Activated CD8-positive, alpha-beta T cell treated with anti-CD3 and anti-CD28 coated beads, Interleukin-2, amount 10 ng/mL, durations not matched to agents 7 days and 5 days (primary cell): ENCODE data around the gene GFRA1. TPM values are rescaled to one million over a fixed set of nuclear protein-coding genes. Genes with fewer than 3 reads are reported as not detected.

Experiments used
- ATAC-seq: fragments of 150-1000 bp; cut with Tn5 transposase; one replicate; pipeline ENCODE4 v1.10.0; 2021; ENCODE audit warnings: moderate library complexity
- CTCF ChIA-PET: fragments of 350-600 bp; sonication (Branson Sonifier 250); formaldehyde crosslinking; loops from one replicate; lab custom pipeline; 2021; ENCODE audit warnings: antibody characterized with exemption; lab: Charles Lee
- POLR2A ChIA-PET: fragments of 350-600 bp; sonication (Branson Sonifier 250); formaldehyde crosslinking; loops from one replicate; lab custom pipeline; 2021; ENCODE audit warnings: antibody characterized with exemption; lab: Charles Lee
- DNase-seq: peaks from one replicate; pipeline ENCODE4 v3.0.0-alpha.2; 2020
- H3K27ac Mint-ChIP-seq: one replicate; pipeline ENCODE4 v1.8.0; 2021; ENCODE audit warnings: mild to moderate bottlenecking, mixed read lengths
- H3K27me3 Mint-ChIP-seq: one replicate; pipeline ENCODE4 v1.8.0; 2021; ENCODE audit warnings: low read depth, mixed read lengths
- H3K36me3 Mint-ChIP-seq: one replicate; pipeline ENCODE4 v1.8.0; 2021; ENCODE audit warnings: low read depth, mixed read lengths
- H3K4me1 Mint-ChIP-seq: one replicate; pipeline ENCODE4 v1.8.0; 2021; ENCODE audit warnings: low read depth, mixed read lengths
- H3K4me3 Mint-ChIP-seq: one replicate; pipeline ENCODE4 v1.8.0; 2021; ENCODE audit warnings: mild to moderate bottlenecking, mixed read lengths
- H3K9me3 Mint-ChIP-seq: one replicate; pipeline ENCODE4 v1.8.0; 2022; ENCODE audit warnings: mixed read lengths; ENCODE audit not compliant: insufficient read depth
- total RNA-seq, 2 experiments: library from RNA; stranded (reverse); gene quantifications; one replicate each; pipeline ENCODE4 v1.2.3, GENCODE V29; 2021

GFRA1 gene
- total RNA-seq, 2 experiments from 2014 or later: not detected

GRCh38 chr10:116270126-116270770, 2.8 kb downstream of the GFRA1 start:
- H3K27me3 Mint-ChIP-seq: peaks cover 48% of the 10 kb centered on the region
- peaks cover 14% of the 10 kb centered on the region for H3K4me1 Mint-ChIP-seq
- no peak for DNase-seq
- no peaks in the 10 kb centered on the region for H3K9me3 Mint-ChIP-seq
- peaks cover 4% of the 10 kb centered on the region for H3K36me3 Mint-ChIP-seq
- H3K4me3 Mint-ChIP-seq: no peak overlapping the region
- H3K27ac Mint-ChIP-seq: no peak overlapping the region
- ChIA-PET POLR2A (no interaction called here), CTCF (no interaction called here)
- no peak for ATAC-seq

GRCh38 chr10:116269619-116270018, 3.4 kb downstream of the GFRA1 start:
- no peak overlapping the region for H3K27ac Mint-ChIP-seq
- H3K27me3 Mint-ChIP-seq: peaks cover 42% of the 10 kb centered on the region
- DNase-seq: no peak
- ATAC-seq: no peak
- ChIA-PET POLR2A (no interaction called here), CTCF (no interaction called here)
- no peak overlapping the region for H3K4me3 Mint-ChIP-seq
- H3K36me3 Mint-ChIP-seq: peaks cover 4% of the 10 kb centered on the region
- no peaks in the 10 kb centered on the region for H3K9me3 Mint-ChIP-seq
- H3K4me1 Mint-ChIP-seq: peaks cover 14% of the 10 kb centered on the region

DNA sequence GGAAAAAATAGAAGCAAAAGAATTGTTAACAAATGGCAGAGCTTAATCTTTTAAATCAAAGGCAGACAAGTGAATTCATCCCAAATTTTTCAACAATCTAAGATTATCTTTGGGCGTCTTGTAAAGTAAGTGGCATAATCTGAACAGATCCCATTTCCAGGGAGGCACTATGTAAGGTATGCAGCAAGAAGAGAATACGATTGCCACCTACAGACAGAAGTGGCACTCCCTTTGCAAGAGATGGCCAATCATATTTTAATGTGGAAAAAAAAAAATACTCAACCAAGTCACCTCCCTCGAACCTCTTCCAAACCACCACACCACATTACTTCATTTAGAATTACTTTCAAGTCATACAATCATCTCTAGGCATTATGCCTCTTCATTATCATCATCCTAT, 4.0 kb downstream of the GFRA1 start:
- Mint-ChIP-seq H3K36me3 (peaks cover 4% of the 10 kb centered on the region), H3K9me3 (no peaks in the 10 kb centered on the region), H3K4me1 (peaks cover 11% of the 10 kb centered on the region), H3K4me3 (no peak overlapping the region), H3K27me3 (peaks cover 35% of the 10 kb centered on the region), H3K27ac (no peak overlapping the region)
- ATAC-seq (no peak), DNase-seq (no peak)
- POLR2A ChIA-PET: no interaction called here
- CTCF ChIA-PET: no interaction called here

DNA sequence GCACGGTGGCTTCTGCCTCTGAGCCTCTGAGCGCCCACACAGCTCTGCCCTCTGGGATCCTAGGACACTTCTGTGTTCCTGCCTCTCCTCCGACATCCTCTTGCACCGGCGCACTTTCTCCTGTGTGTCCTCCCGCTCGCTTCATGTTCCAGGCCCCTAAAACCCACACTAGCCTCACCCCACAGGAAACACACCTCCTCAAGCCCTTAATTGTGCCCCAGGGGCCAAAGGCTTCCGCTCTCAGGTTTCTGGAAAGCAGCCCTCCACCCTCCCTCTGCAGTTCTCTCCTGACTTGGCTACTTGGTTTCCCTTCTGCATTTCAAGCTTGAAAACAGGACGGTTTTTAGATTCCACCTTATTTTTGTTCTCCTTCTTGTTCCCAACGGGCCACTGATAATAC, 7.3 kb downstream of the GFRA1 start:
- H3K9me3 Mint-ChIP-seq: no peaks in the 10 kb centered on the region
- no peaks in the 10 kb centered on the region for H3K36me3 Mint-ChIP-seq
- H3K27ac Mint-ChIP-seq: no peak overlapping the region
- ChIA-PET CTCF (no interaction called here), POLR2A (no interaction called here)
- ATAC-seq (no peak), DNase-seq (no peak)
- no peaks in the 10 kb centered on the region for H3K4me1 Mint-ChIP-seq
- no peak overlapping the region for H3K4me3 Mint-ChIP-seq
- peaks cover 20% of the 10 kb centered on the region for H3K27me3 Mint-ChIP-seq

DNA sequence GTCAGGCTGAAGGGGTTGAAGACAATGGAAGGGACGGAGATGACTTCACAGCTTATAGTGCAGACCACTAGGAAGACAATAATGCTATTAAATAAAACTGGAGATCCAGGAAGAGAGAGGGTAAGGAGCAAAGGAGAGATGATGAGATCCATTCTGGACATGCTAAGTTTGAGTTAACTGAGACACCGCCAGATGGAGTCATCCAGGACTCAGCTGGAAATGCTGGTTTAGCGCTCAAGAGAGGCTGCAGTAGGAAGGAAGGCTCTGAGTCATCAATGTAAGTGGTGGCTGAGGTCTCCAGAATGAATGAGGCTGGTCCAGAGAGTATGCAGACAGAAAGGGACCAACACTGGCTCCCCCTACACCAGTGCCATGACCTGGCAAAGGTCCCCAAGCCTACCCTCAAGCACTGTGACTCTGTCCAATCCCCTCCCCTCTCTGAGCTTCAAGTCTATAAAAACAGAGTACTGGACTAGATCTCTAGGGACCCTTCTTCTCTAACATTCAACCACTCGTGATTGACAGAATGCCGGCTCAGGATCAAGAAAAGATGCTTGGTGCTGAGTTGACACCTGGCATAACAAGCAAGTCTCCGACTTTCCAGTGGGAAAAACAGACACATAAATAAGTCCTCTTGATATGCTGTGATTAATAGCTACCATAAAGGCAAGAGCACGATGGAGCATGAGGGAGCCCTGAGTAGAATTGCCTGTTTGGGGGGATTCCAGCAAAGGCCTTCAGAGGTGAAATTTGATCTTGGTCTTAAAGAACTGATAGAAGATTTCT, 8.9 kb downstream of the GFRA1 start:
- ATAC-seq (no peak), DNase-seq (no peak)
- Mint-ChIP-seq H3K4me3 (no peak overlapping the region), H3K4me1 (no peaks in the 10 kb centered on the region), H3K27me3 (peaks cover 6% of the 10 kb centered on the region), H3K9me3 (no peaks in the 10 kb centered on the region), H3K36me3 (no peaks in the 10 kb centered on the region), H3K27ac (no peak overlapping the region)
- ChIA-PET CTCF (no interaction called here), POLR2A (no interaction called here)

DNA sequence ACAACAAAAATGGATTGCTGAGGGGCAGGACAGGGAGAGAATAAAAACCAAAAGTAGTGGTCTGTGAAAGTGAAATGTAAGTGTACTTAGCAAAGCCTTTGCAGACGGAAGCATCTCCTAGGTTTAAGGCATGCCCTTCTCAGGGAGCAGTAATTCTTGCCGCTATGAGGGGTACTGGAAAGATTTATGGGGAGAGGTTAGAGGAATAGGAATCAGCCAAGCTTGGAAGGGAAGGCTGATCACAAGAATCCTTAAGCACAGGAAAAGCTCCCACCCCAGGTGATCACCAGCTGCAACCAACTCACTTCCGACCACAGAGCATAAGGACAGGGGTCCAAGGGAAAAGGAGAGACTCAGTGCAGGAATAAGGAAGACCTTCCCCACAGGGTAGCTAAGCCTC, 10.3 kb downstream of the GFRA1 start:
- DNase-seq: no peak
- ChIA-PET CTCF (no interaction called here), POLR2A (no interaction called here)
- Mint-ChIP-seq H3K36me3 (no peaks in the 10 kb centered on the region), H3K27ac (no peak overlapping the region), H3K4me1 (no peaks in the 10 kb centered on the region), H3K27me3 (no peaks in the 10 kb centered on the region), H3K4me3 (no peak overlapping the region), H3K9me3 (no peaks in the 10 kb centered on the region)
- no peak for ATAC-seq

DNA sequence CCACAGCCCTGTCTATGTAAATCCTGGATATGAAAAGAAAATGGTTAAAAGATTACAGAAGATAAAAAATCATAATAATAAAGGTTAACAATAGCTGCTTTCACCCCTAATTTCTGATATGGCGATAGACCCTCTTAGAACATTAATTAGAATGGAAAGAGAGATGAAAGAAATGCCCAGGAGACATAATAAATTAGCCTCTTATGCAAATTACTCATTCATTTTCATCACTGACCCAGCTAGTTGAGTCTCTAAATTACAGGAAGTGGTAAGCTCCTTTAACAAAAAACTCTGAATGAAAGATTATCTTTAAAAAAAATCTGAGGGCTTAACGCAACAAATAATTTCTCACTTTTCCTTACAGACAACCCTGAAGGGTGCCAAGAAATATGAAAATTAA, 12.4 kb downstream of the GFRA1 start:
- POLR2A ChIA-PET: no interaction called here
- CTCF ChIA-PET: no interaction called here
- ATAC-seq (no peak), DNase-seq (no peak)
- H3K36me3 Mint-ChIP-seq: no peaks in the 10 kb centered on the region
- no peaks in the 10 kb centered on the region for H3K9me3 Mint-ChIP-seq
- H3K4me3 Mint-ChIP-seq: no peak overlapping the region
- H3K27ac Mint-ChIP-seq: no peak overlapping the region
- H3K4me1 Mint-ChIP-seq: no peaks in the 10 kb centered on the region
- H3K27me3 Mint-ChIP-seq: no peaks in the 10 kb centered on the region

DNA sequence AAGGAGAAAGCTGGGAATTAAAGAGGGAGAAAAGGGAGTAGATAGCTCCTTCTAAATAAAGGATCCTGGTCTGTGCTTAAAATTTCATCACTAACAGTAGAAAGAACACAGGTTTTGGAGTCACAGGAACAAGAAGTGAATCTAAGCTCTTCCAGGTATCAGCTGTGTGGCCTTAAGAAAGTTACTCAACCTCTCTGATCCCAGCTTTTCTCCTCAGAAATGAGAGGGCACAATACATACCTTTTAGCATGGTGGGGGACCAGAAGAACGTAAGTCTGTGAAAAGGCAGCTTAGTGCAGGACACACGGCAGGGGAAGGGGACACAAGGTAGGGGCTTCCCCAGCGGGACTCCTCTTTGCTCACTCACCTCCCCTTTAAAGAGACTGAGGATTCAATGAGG, 13.4 kb downstream of the GFRA1 start:
- no peaks in the 10 kb centered on the region for H3K27me3 Mint-ChIP-seq
- no peaks in the 10 kb centered on the region for H3K36me3 Mint-ChIP-seq
- no peak for DNase-seq

DNA sequence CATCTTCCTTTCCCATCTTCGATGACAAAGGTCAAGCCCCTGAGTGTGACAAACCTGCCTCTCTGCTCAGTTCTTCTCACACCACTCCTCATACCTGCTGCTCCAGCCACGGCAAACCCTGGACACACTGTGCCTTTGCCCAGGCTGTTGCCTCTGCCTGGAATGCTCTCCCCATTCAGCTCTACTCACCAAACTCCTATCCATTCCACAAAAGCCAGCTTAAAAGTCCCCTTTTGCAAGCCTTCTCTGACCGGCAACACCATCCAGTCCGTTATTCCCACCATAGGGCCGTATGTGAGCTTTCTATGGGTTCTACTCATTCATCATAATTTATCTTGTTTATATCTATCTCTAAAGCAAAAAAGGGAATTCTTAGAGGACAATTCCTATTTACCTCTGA, 15.2 kb downstream of the GFRA1 start:
- no peak overlapping the region for H3K27ac Mint-ChIP-seq
- no peak for ATAC-seq
- ChIA-PET POLR2A (no interaction called here), CTCF (no interaction called here)
- H3K4me3 Mint-ChIP-seq: no peak overlapping the region
- no peaks in the 10 kb centered on the region for H3K27me3 Mint-ChIP-seq
- no peaks in the 10 kb centered on the region for H3K4me1 Mint-ChIP-seq
- H3K9me3 Mint-ChIP-seq: no peaks in the 10 kb centered on the region
- DNase-seq: no peak
- no peaks in the 10 kb centered on the region for H3K36me3 Mint-ChIP-seq

More for the DNA sequence above, 13.4 kb downstream of the GFRA1 start:
- ChIA-PET POLR2A (no interaction called here), CTCF (no interaction called here)
- Mint-ChIP-seq H3K4me3 (no peak overlapping the region), H3K4me1 (no peaks in the 10 kb centered on the region), H3K27ac (no peak overlapping the region), H3K9me3 (no peaks in the 10 kb centered on the region)
- ATAC-seq: no peak

DNA sequence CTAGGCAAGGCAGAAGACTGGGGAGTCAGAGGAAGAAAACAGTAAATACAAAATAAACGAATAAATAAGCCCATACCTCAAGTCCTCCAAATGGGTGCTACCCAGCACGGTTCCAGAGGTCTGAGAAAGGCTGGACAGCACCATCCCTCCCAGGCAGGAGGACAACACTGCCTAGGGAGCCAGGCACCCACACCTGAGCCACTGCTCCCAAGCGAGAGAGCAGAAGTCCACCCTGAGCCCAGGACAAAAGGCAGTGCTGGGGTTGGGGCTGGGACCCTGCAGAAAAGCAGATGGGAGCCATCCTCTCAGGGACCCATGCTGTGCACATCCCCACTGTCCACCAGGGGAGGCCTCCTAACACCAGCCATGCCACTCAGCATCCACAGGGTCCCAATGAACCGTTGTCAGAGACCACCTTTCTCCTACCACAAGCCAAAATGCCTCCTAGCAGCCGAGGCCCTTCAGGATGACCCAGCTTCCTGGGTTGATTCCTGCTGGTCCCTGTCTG, 16.2 kb downstream of the GFRA1 start:
- H3K27me3 Mint-ChIP-seq: no peaks in the 10 kb centered on the region
- ChIA-PET CTCF (no interaction called here), POLR2A (no interaction called here)
- H3K27ac Mint-ChIP-seq: no peak overlapping the region
- H3K36me3 Mint-ChIP-seq: no peaks in the 10 kb centered on the region
- no peak overlapping the region for H3K4me3 Mint-ChIP-seq
- H3K9me3 Mint-ChIP-seq: no peaks in the 10 kb centered on the region
- H3K4me1 Mint-ChIP-seq: no peaks in the 10 kb centered on the region
- ATAC-seq (no peak), DNase-seq (no peak)

DNA sequence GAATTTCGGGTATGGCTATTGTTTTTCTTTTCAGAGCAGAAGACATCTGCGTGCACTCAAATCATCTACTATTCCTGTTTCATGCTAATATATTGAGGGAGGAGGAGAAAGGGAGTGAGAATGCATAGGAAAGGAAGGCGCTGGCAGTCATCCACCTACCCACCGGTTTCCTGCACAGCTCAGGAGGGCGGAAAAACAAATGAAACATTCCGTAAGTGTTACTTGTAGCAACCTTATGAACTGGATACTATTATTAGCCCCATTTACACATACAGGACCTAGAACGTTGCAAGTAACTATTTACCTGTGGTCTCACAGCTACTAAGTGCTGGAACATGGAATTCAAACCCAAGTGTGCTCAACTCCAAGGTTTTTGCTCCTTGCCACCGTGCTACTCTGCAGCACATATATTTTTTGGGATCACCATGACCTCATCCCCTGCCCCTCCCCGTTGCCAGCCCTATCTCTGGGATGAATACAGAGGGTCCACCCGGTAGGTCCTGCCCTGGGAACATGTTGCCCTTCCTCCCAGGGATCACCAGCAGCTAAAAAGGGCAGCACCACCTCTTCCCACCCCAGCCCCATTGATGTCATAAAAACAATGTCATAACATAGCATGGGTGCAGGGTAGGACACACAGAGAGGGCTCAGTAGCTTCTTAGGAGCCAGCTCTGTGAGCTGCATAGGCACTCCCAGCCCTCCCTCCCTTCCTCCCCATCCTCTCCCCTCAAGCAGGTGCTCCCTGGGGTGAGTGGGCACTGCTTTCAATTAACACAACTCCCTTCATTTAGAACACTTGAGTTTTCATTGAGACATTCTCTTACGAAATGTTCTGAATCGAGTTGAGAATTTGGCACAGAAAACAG, 16.9 kb downstream of the GFRA1 start:
- H3K27me3 Mint-ChIP-seq: no peaks in the 10 kb centered on the region
- H3K27ac Mint-ChIP-seq: no peak overlapping the region
- DNase-seq: no peak
- no peaks in the 10 kb centered on the region for H3K36me3 Mint-ChIP-seq
- no peak for ATAC-seq
- H3K9me3 Mint-ChIP-seq: no peaks in the 10 kb centered on the region
- POLR2A ChIA-PET: no interaction called here
- H3K4me3 Mint-ChIP-seq: no peak overlapping the region
- H3K4me1 Mint-ChIP-seq: no peaks in the 10 kb centered on the region
- CTCF ChIA-PET: no interaction called here
